H1 (cell line): Measurements from ENCODE around the gene PDCD6IP.

Experiments used
- CBX8 ChIP-seq: fragments of 300-800, 300-1000 bp; sonication (generic); IDR thresholded peaks from 2 replicates; pipeline ENCODE4 v1.7.1; 2016; ENCODE audit warnings: low read depth, low read length, borderline replicate concordance
- CTCF ChIP-seq, 3 experiments: IDR thresholded peaks; 1 replicate in 2 of 3; 2 replicates in 1 of 3; pipeline versions ENCODE4 v1.5.1 to v1.6.1; 2011; ENCODE audit warnings: low read length in 3 of 3, mild to moderate bottlenecking in 3 of 3, inconsistent platforms in 2 of 3, low read depth in 1 of 3, moderate library complexity in 1 of 3; ENCODE audit not compliant: insufficient read depth in 1 of 3; ENCODE audit errors: control extremely low read depth in 1 of 3
- EZH2 ChIP-seq: fragments of 200-600 bp; sonication (generic); IDR thresholded peaks from 2 replicates; pipeline ENCODE4 v1.7.1; 2012; ENCODE audit warnings: low read depth, mild to moderate bottlenecking, moderate library complexity, low read length, inconsistent platforms; ENCODE audit not compliant: severe bottlenecking
- HDAC2 ChIP-seq, 2 experiments: fragments of 300-600 bp in 1 of 2; sonication (generic) in 1 of 2; IDR thresholded peaks; 2 replicates each; pipeline ENCODE4 v1.6.1; 2011 to 2012; ENCODE audit warnings: low read depth in 2 of 2, low read length in 2 of 2, mild to moderate bottlenecking in 2 of 2, moderate library complexity in 2 of 2, borderline replicate concordance in 1 of 2, inconsistent platforms in 1 of 2
- NRF1 ChIP-seq: IDR thresholded peaks from 2 replicates; pipeline ENCODE4 v1.6.1; 2011; ENCODE audit warnings: mild to moderate bottlenecking, low read depth, low read length, improper control_type of control experiment
- POLR2A ChIP-seq, 2 experiments: IDR thresholded peaks; 1 replicate in 1 of 2; 2 replicates in 1 of 2; pipeline ENCODE4 v1.6.1; 2011; ENCODE audit warnings: low read depth in 2 of 2, low read length in 2 of 2, mild to moderate bottlenecking in 2 of 2; ENCODE audit errors: control extremely low read depth in 1 of 2
- POLR2AphosphoS5 ChIP-seq: IDR thresholded peaks from 2 replicates; pipeline ENCODE4 v1.6.1; 2011; ENCODE audit warnings: low read depth, low read length
- RAD21 ChIP-seq, 2 experiments: IDR thresholded peaks in 1 of 2; conservative IDR thresholded peaks in 1 of 2; 2 replicates each; pipeline ENCODE4 v1.6.1; 2011; ENCODE audit warnings: low read depth in 2 of 2, low read length in 2 of 2, improper control_type of control experiment in 1 of 2, inconsistent platforms in 1 of 2, mild to moderate bottlenecking in 1 of 2, moderate library complexity in 1 of 2
- RNF2 ChIP-seq: fragments of 200-900, 300-1000 bp; sonication (generic); IDR thresholded peaks from 2 replicates; pipeline ENCODE4 v1.7.1; 2016; ENCODE audit warnings: borderline replicate concordance, low read depth, mild to moderate bottlenecking, antibody characterized with exemption, low read length; ENCODE audit not compliant: poor library complexity, severe bottlenecking; ENCODE audit errors: missing control alignments
- YY1 ChIP-seq: IDR thresholded peaks from 2 replicates; pipeline ENCODE4 v1.6.1; 2011; ENCODE audit warnings: low read depth, mild to moderate bottlenecking, low read length

GRCh38 chr3:33792167-33792892 lies 6.1 kb upstream of the PDCD6IP start:
- TF ChIP-seq CTCF (IDR thresholded peaks at IDR 0.05; ENCODE audit: control extremely low read depth in 1 of 3, insufficient read depth in 1 of 3, low read depth in 1 of 3, low read length in 3 of 3) (no peak), HDAC2 (IDR thresholded peaks at IDR 0.05; ENCODE audit: borderline replicate concordance in 1 of 2, low read depth in 2 of 2, low read length in 2 of 2) (no peak), POLR2A (IDR thresholded peaks at IDR 0.05; ENCODE audit: control extremely low read depth in 1 of 2, low read depth in 2 of 2, low read length in 2 of 2) (no peak), YY1 (no peak), NRF1 (no peak), POLR2AphosphoS5 (no peak), EZH2 (no peak), RNF2 (no peak), CBX8 (no peak), RAD21 (IDR thresholded peaks at IDR 0.05 in 1 of 2, conservative IDR thresholded peaks at IDR 0.05 in 1 of 2; ENCODE audit: low read depth in 2 of 2, low read length in 2 of 2) (no peak)
